Heart left ventricle (tissue), 13 donors: ENCODE data around the gene MGAT4A.

ENCODE experiments used
- POLR2A ChIP-seq, 2 donors: fragments of 450-650 bp; IDR thresholded peaks; one replicate each; pipeline ENCODE4 v1.6.1; 2017; ENCODE audit warnings: antibody characterized with exemption in 2 of 2, mild to moderate bottlenecking in 2 of 2, moderate library complexity in 2 of 2
- TF ChIP-seq, protein P1 (sequence below), 12 donors: fragments of 200-600 bp; sonication (generic) in 4 of 12; IDR thresholded peaks; one replicate each; pipeline versions ENCODE4 v1.5.0 to v1.8.0; 2018 to 2022; ENCODE audit warnings: antibody characterized with exemption in 12 of 12, mild to moderate bottlenecking in 5 of 12
- donor health status: ischemic (EF 13 %, LVEDD 7.1; RV severe dilation, severe dysfunction).
- donor health status: DM: no; HTN: yes; CAD: no.
- donor health status: DM: no; HTN: no; CAD: no.
- donor health status: ischemic (EF 25% LVEDD 6.9; RV normal size, moderate dysfunction).
- donor health status: ischemic (EF 25% LVEDD 5.7; RV mildly dilated, moderate dysfunction).
- donor health status: ischemic (EF 35%, LVEDD 5.7; RV mildly dilated, moderate dysfunction).
- donor health status: nonischemic (EF 11% LVEDD 7.7; RV severe dilation, severe dysfunction).
- donor health status: DM: yes; HTN: yes; CAD: no.
- donor health status: PGD.
- donor health status: ischemic (EF 29% LVEDD 5.4; RV normal size, mild dysfunction).
- donor health status: nonischemic (EF 23%, LVEDD 6.1; RV moderate dilation, normal function).

DNA sequence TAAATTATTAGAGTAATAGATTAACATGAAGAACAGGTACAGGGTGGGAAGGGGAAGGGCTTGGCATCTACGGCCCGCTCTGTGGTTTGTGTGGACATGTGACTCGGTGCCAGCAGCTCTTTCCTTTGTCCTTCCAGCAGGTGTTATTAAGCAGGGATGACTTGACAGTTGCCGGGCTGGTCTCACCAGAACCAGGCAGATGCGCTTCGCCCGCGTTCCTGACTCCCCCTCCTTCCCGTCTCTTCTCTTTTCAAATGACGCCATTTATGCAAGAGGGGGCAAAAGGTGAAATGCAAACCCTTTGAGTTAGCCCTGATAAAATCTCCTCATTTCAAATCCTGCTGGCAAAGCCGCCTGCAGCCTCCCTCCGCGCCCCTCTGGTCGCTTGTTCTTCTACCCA is 38.9 kb upstream of the MGAT4A start:
- TF ChIP-seq, protein P1, sequence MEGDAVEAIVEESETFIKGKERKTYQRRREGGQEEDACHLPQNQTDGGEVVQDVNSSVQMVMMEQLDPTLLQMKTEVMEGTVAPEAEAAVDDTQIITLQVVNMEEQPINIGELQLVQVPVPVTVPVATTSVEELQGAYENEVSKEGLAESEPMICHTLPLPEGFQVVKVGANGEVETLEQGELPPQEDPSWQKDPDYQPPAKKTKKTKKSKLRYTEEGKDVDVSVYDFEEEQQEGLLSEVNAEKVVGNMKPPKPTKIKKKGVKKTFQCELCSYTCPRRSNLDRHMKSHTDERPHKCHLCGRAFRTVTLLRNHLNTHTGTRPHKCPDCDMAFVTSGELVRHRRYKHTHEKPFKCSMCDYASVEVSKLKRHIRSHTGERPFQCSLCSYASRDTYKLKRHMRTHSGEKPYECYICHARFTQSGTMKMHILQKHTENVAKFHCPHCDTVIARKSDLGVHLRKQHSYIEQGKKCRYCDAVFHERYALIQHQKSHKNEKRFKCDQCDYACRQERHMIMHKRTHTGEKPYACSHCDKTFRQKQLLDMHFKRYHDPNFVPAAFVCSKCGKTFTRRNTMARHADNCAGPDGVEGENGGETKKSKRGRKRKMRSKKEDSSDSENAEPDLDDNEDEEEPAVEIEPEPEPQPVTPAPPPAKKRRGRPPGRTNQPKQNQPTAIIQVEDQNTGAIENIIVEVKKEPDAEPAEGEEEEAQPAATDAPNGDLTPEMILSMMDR (IDR thresholded peaks at IDR 0.05): no peak
- TF ChIP-seq POLR2A (IDR thresholded peaks at IDR 0.05): no peak
